ENCODE data around the gene TGOLN2.

- TF ChIP-seq CTCF (IDR thresholded peaks at IDR 0.05) (no peak), POLR2A (IDR thresholded peaks at IDR 0.05) (no peak)
Observed at GRCh38 chr2:85353876-85354285, 26.1 kb upstream of the TGOLN2 start.

All from body of pancreas (tissue), 4 donors.